Measurements from ENCODE around the gene SRSF12.

DNA sequence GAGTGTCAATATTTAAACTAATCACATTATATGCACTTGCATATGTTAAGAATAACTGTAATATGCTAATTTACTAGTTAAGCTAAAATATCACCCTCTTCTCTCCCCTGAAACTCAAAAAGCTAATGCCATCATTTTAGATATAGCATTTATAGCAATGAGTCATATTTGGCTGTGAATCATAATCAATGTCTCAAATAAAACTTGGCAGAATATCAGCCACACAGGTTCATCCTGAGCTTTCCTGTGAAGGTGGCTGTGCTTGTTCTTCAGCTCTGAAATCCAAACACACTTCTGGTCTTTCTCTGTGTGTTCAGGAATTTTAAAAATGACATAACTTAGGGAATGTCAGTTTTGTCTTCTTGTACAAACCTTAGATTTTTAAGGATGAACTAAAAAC, 50.1 kb downstream of the SRSF12 start:
- TF ChIP-seq, protein P1, sequence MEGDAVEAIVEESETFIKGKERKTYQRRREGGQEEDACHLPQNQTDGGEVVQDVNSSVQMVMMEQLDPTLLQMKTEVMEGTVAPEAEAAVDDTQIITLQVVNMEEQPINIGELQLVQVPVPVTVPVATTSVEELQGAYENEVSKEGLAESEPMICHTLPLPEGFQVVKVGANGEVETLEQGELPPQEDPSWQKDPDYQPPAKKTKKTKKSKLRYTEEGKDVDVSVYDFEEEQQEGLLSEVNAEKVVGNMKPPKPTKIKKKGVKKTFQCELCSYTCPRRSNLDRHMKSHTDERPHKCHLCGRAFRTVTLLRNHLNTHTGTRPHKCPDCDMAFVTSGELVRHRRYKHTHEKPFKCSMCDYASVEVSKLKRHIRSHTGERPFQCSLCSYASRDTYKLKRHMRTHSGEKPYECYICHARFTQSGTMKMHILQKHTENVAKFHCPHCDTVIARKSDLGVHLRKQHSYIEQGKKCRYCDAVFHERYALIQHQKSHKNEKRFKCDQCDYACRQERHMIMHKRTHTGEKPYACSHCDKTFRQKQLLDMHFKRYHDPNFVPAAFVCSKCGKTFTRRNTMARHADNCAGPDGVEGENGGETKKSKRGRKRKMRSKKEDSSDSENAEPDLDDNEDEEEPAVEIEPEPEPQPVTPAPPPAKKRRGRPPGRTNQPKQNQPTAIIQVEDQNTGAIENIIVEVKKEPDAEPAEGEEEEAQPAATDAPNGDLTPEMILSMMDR (IDR thresholded peaks at IDR 0.05; ENCODE audit: extremely low read depth in 1 of 2, insufficient read depth in 1 of 2, low read depth in 1 of 2, low read length in 2 of 2), result no peak
- TF ChIP-seq POLR2A (IDR thresholded peaks at IDR 0.05; ENCODE audit: low read depth, low read length) (no peak), EZH2 (IDR thresholded peaks at IDR 0.05; ENCODE audit: borderline replicate concordance, low read depth, low read length, severe bottlenecking) (no peak), POLR2AphosphoS5 (IDR thresholded peaks at IDR 0.05; ENCODE audit: insufficient read depth, low read depth, low read length) (no peak), FOS (IDR thresholded peaks at IDR 0.05; ENCODE audit: borderline replicate concordance, insufficient read depth, low read length) (no peak), JUN (IDR thresholded peaks at IDR 0.05; ENCODE audit: borderline replicate concordance, insufficient read depth, insufficient read length, low read depth) (no peak), MYC (IDR thresholded peaks at IDR 0.05; ENCODE audit: low read depth, low read length) (no peak), GATA2 (IDR thresholded peaks at IDR 0.05; ENCODE audit: insufficient read depth, insufficient read length, low read depth, low read length) (no peak)
- TF ChIP-seq, protein P2, sequence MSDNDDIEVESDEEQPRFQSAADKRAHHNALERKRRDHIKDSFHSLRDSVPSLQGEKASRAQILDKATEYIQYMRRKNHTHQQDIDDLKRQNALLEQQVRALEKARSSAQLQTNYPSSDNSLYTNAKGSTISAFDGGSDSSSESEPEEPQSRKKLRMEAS (IDR thresholded peaks at IDR 0.05; ENCODE audit: insufficient read depth, insufficient read length), result no peak

All from endothelial cell of umbilical vein (primary cell).